GM12878 (cell line): ENCODE results near the gene C2CD4D. TPM values are rescaled to one million over a fixed set of nuclear protein-coding genes. Genes with fewer than 3 reads are reported as not detected.

Experiments used
- BHLHE40 ChIP-seq, 2 experiments: fragments of 450-650 bp in 1 of 2; IDR thresholded peaks; 2 replicates each; pipeline ENCODE4 v1.6.1; 2011 to 2017; ENCODE audit warnings: low read depth in 2 of 2, borderline replicate concordance in 1 of 2, improper control_type of control experiment in 1 of 2, low read length in 1 of 2, mild to moderate bottlenecking in 1 of 2
- CBX3 ChIP-seq: fragments of 200-600 bp; sonication (generic); IDR thresholded peaks from 2 replicates; pipeline ENCODE4 v1.6.1; 2016; ENCODE audit warnings: low read depth, borderline replicate concordance
- CEBPZ ChIP-seq: fragments of 150-350 bp; IDR thresholded peaks from 2 replicates; pipeline ENCODE4 v1.6.1; 2016; ENCODE audit warnings: low read depth, low read length
- CHD2 ChIP-seq: IDR thresholded peaks from 2 replicates; pipeline ENCODE4 v1.6.1; 2011; ENCODE audit warnings: low read depth, low read length, improper control_type of control experiment, borderline replicate concordance
- HDGF ChIP-seq: fragments of 450-650 bp; IDR thresholded peaks from 2 replicates; pipeline ENCODE4 v1.6.1; 2016; ENCODE audit warnings: antibody characterized with exemption
- KDM1A ChIP-seq: fragments of 200-600 bp; sonication (generic); IDR thresholded peaks from 2 replicates; pipeline ENCODE4 v1.6.1; 2016; ENCODE audit warnings: borderline replicate concordance
- NFYA ChIP-seq: IDR thresholded peaks from 2 replicates; pipeline ENCODE4 v1.6.1; 2011; ENCODE audit warnings: low read depth, mild to moderate bottlenecking, low read length, improper control_type of control experiment, borderline replicate concordance
- PKNOX1 ChIP-seq: fragments of 450-650 bp; IDR thresholded peaks from 2 replicates; pipeline ENCODE4 v1.6.1; 2016; ENCODE audit warnings: mild to moderate bottlenecking
- PML ChIP-seq: IDR thresholded peaks from 2 replicates; pipeline ENCODE4 v1.6.1; 2012; ENCODE audit warnings: low read length, inconsistent platforms
- USF1 ChIP-seq: IDR thresholded peaks from 2 replicates; pipeline ENCODE4 v1.6.1; 2011; ENCODE audit warnings: borderline replicate concordance, low read depth, mild to moderate bottlenecking, moderate library complexity, mixed read lengths, low read length; ENCODE audit not compliant: insufficient read depth; ENCODE audit errors: extremely low read length
- ZNF24 ChIP-seq: fragments of 450-650 bp; IDR thresholded peaks from 2 replicates; pipeline ENCODE4 v1.6.1; 2017; ENCODE audit warnings: antibody characterized with exemption, mild to moderate bottlenecking
- polyA plus RNA-seq, 11 experiments: library from polyadenylated mRNA; depleted of rRNA in 4 of 11; unstranded in 6 of 11; stranded (reverse) in 5 of 11; fragments of >200 nt; fragmentation: Nextera tagmentation in 4 of 11; fragmentation: Illumina TruSeq in 1 of 11; extraction: Ambion mirVana in 4 of 11; extraction: Trizol in 1 of 11; gene quantifications; 1 replicate in 1 of 11; 2 replicates in 10 of 11; pipeline versions ENCODE4 v1.2.1 to v1.2.3, GENCODE V29; 2011 to 2016; ENCODE audit warnings: inconsistent platforms in 2 of 11, missing spikeins in 2 of 11, low read depth in 1 of 11
- total RNA-seq, 4 experiments: library from RNA; depleted of rRNA in 3 of 4; stranded (reverse); fragments of >200 nt in 3 of 4; fragmentation: Illumina TruSeq in 1 of 4; extraction: Trizol in 1 of 4; gene quantifications; 2 replicates each; pipeline versions ENCODE4 v1.2.1 to v1.2.3, GENCODE V29; 2013 to 2021
- TF ChIP-seq, protein P1 (sequence below): IDR thresholded peaks from 2 replicates; pipeline ENCODE4 v1.6.1; 2012; ENCODE audit warnings: low read depth, low read length, improper control_type of control experiment
- TF ChIP-seq, protein P2 (sequence below): fragments of 450-650 bp; formaldehyde crosslinking; IDR thresholded peaks from 2 replicates; pipeline ENCODE4 v1.4.0; 2020; ENCODE audit warnings: mild to moderate bottlenecking, moderate library complexity
- TF ChIP-seq, protein P3 (sequence below): fragments of 450-650 bp; IDR thresholded peaks from 2 replicates; pipeline ENCODE4 v1.6.1; 2016; ENCODE audit warnings: mild to moderate bottlenecking

Gene C2CD4D
- total and polyA plus RNA-seq, 10 of the 15 experiments (the other 5 are each of a cell fraction or from before 2014, with no cell fraction given) = 0.03 to 0.67 (median 0.13) TPM; not detected in 4

GRCh38 chr1:151838222-151839081 is 1.2 kb downstream of the C2CD4D start (continued):
- no peak for TF ChIP-seq PML
- TF ChIP-seq, protein P1, sequence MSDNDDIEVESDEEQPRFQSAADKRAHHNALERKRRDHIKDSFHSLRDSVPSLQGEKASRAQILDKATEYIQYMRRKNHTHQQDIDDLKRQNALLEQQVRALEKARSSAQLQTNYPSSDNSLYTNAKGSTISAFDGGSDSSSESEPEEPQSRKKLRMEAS = no peak; the same call in 1 of the 2 replicates
- TF ChIP-seq BHLHE40 (IDR thresholded peaks at IDR 0.05; ENCODE audit: borderline replicate concordance in 1 of 2, low read depth in 2 of 2, low read length in 1 of 2) = peak; percentile 44 to 86; a peak in 3 of 4 replicates
- no peak for TF ChIP-seq ZNF24
- TF ChIP-seq KDM1A = no peak
- TF ChIP-seq CBX3 = no peak
- TF ChIP-seq CEBPZ = no peak
- no peak for TF ChIP-seq CHD2
- no peak for TF ChIP-seq PKNOX1
- no peak for TF ChIP-seq NFYA
- no peak for TF ChIP-seq HDGF
- TF ChIP-seq USF1 = no peak
- TF ChIP-seq, protein P2, sequence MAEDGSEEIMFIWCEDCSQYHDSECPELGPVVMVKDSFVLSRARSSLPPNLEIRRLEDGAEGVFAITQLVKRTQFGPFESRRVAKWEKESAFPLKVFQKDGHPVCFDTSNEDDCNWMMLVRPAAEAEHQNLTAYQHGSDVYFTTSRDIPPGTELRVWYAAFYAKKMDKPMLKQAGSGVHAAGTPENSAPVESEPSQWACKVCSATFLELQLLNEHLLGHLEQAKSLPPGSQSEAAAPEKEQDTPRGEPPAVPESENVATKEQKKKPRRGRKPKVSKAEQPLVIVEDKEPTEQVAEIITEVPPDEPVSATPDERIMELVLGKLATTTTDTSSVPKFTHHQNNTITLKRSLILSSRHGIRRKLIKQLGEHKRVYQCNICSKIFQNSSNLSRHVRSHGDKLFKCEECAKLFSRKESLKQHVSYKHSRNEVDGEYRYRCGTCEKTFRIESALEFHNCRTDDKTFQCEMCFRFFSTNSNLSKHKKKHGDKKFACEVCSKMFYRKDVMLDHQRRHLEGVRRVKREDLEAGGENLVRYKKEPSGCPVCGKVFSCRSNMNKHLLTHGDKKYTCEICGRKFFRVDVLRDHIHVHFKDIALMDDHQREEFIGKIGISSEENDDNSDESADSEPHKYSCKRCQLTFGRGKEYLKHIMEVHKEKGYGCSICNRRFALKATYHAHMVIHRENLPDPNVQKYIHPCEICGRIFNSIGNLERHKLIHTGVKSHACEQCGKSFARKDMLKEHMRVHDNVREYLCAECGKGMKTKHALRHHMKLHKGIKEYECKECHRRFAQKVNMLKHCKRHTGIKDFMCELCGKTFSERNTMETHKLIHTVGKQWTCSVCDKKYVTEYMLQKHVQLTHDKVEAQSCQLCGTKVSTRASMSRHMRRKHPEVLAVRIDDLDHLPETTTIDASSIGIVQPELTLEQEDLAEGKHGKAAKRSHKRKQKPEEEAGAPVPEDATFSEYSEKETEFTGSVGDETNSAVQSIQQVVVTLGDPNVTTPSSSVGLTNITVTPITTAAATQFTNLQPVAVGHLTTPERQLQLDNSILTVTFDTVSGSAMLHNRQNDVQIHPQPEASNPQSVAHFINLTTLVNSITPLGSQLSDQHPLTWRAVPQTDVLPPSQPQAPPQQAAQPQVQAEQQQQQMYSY (CRISPR knock-in tag) = no peak
- TF ChIP-seq, protein P3, sequence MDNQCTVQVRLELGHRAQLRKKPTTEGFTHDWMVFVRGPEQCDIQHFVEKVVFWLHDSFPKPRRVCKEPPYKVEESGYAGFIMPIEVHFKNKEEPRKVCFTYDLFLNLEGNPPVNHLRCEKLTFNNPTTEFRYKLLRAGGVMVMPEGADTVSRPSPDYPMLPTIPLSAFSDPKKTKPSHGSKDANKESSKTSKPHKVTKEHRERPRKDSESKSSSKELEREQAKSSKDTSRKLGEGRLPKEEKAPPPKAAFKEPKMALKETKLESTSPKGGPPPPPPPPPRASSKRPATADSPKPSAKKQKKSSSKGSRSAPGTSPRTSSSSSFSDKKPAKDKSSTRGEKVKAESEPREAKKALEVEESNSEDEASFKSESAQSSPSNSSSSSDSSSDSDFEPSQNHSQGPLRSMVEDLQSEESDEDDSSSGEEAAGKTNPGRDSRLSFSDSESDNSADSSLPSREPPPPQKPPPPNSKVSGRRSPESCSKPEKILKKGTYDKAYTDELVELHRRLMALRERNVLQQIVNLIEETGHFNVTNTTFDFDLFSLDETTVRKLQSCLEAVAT = no peak
